Esophagus muscularis mucosa (tissue), 3 donors: ENCODE measurements around the gene XPNPEP2.

Source experiments
- POLR2A ChIP-seq: fragments of 450-650 bp; IDR thresholded peaks from one replicate; pipeline ENCODE4 v1.6.1; 2017; ENCODE audit warnings: antibody characterized with exemption, moderate library complexity, mild to moderate bottlenecking, low read depth
- POLR2AphosphoS5 ChIP-seq, 2 donors: sonication (generic); formaldehyde crosslinking; IDR thresholded peaks; one replicate each; pipeline ENCODE4 v1.6.1; 2017; ENCODE audit warnings: antibody characterized with exemption in 2 of 2
- TF ChIP-seq, protein P1 (sequence below), 3 experiments: fragments of 200-600 bp in 2 of 3; fragments of 450-650 bp in 1 of 3; sonication (generic) in 2 of 3; IDR thresholded peaks; one replicate each; pipeline ENCODE4 v1.5.1; 2017 to 2019; ENCODE audit warnings: antibody characterized with exemption in 3 of 3, mild to moderate bottlenecking in 2 of 3, moderate library complexity in 1 of 3

DNA sequence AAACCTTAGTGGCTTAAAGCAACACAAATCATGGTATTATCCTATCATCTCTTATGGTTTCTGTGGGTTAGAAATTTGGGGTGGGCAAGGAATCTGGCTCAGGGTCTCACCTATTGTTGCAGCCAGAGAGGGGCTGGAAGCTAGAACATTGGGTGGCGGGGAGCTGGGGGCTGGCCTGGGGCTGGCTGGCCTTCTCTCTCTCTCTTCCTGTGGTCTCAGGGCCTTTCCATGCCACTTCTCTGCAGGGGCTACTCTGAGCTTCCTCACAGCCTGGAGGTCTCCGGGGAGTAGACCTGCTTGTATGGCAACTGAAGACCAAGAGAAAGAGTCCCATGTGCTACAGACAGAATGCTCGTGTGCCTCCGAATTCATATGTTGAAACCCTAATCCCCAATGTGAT lies 10.7 kb upstream of the XPNPEP2 start:
- no peak for TF ChIP-seq POLR2A
- TF ChIP-seq, protein P1, sequence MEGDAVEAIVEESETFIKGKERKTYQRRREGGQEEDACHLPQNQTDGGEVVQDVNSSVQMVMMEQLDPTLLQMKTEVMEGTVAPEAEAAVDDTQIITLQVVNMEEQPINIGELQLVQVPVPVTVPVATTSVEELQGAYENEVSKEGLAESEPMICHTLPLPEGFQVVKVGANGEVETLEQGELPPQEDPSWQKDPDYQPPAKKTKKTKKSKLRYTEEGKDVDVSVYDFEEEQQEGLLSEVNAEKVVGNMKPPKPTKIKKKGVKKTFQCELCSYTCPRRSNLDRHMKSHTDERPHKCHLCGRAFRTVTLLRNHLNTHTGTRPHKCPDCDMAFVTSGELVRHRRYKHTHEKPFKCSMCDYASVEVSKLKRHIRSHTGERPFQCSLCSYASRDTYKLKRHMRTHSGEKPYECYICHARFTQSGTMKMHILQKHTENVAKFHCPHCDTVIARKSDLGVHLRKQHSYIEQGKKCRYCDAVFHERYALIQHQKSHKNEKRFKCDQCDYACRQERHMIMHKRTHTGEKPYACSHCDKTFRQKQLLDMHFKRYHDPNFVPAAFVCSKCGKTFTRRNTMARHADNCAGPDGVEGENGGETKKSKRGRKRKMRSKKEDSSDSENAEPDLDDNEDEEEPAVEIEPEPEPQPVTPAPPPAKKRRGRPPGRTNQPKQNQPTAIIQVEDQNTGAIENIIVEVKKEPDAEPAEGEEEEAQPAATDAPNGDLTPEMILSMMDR (IDR thresholded peaks at IDR 0.05) = no peak
- no peak for TF ChIP-seq POLR2AphosphoS5 (IDR thresholded peaks at IDR 0.05)
